Neuronal stem cell (in vitro differentiated cells): ENCODE measurements around the gene SARDH.

Source experiments
- DNase-seq: peaks from one replicate; pipeline ENCODE4 v3.0.0-alpha.2; 2013; ENCODE audit warnings: low spot score
- H2AFZ ChIP-seq: one replicate; pipeline ENCODE4 v1.6.1; 2013; ENCODE audit warnings: mild to moderate bottlenecking, low read length, inconsistent platforms
- H2AK5ac ChIP-seq: 2 replicates; pipeline ENCODE4 v1.6.1; 2013; ENCODE audit warnings: low read depth, mild to moderate bottlenecking, inconsistent platforms, low read length, moderate library complexity, mixed read lengths
- H2BK120ac ChIP-seq: 2 replicates; pipeline ENCODE4 v1.6.1; 2013; ENCODE audit warnings: low read depth, mild to moderate bottlenecking, inconsistent platforms, low read length, moderate library complexity, mixed read lengths
- H2BK12ac ChIP-seq: one replicate; pipeline ENCODE4 v1.6.1; 2013; ENCODE audit warnings: low read length, inconsistent platforms
- H2BK15ac ChIP-seq: 2 replicates; pipeline ENCODE4 v1.6.1; 2013; ENCODE audit warnings: mild to moderate bottlenecking, low read length, inconsistent platforms, mixed read lengths
- H2BK5ac ChIP-seq: one replicate; pipeline ENCODE4 v1.6.1; 2013; ENCODE audit warnings: inconsistent platforms, mild to moderate bottlenecking, low read length, moderate library complexity
- H3K14ac ChIP-seq: one replicate; pipeline ENCODE4 v1.6.1; 2013; ENCODE audit warnings: low read length, inconsistent platforms
- H3K18ac ChIP-seq: 2 replicates; pipeline ENCODE4 v1.6.1; 2013; ENCODE audit warnings: low read length, inconsistent platforms
- H3K23ac ChIP-seq: 2 replicates; pipeline ENCODE4 v1.6.1; 2013; ENCODE audit warnings: low read depth, mild to moderate bottlenecking, mixed read lengths, low read length, inconsistent platforms; ENCODE audit not compliant: poor library complexity
- H3K27ac ChIP-seq: replicated peaks from 3 replicates; pipeline ENCODE4 v1.5.1; 2013; ENCODE audit warnings: low read length, inconsistent platforms
- H3K27me3 ChIP-seq, 3 experiments: 2 replicates each; pipeline ENCODE4 v1.6.1; 2013; ENCODE audit warnings: low read length in 3 of 3, mild to moderate bottlenecking in 2 of 3, inconsistent platforms in 1 of 3, low read depth in 1 of 3, mixed read lengths in 1 of 3, moderate library complexity in 1 of 3; ENCODE audit not compliant: control insufficient read depth in 3 of 3, insufficient read depth in 3 of 3
- H3K36me3 ChIP-seq, 2 donors: replicated peaks in 1 of 2; 2 replicates each; pipeline ENCODE4 v1.6.1; 2013; ENCODE audit warnings: low read length in 2 of 2; ENCODE audit not compliant: control insufficient read depth in 2 of 2, insufficient read depth in 2 of 2
- H3K4ac ChIP-seq: 2 replicates; pipeline ENCODE4 v1.6.1; 2013; ENCODE audit warnings: inconsistent platforms, mild to moderate bottlenecking, low read length, moderate library complexity
- H3K4me1 ChIP-seq, 2 donors: 1 replicate in 1 of 2; 2 replicates in 1 of 2; pipeline ENCODE4 v1.6.1; 2013; ENCODE audit warnings: low read length in 2 of 2, low read depth in 1 of 2; ENCODE audit not compliant: control insufficient read depth in 2 of 2, insufficient read depth in 1 of 2
- H3K4me2 ChIP-seq: one replicate; pipeline ENCODE4 v1.6.1; 2013; ENCODE audit warnings: mild to moderate bottlenecking, low read length, inconsistent platforms; ENCODE audit not compliant: insufficient read depth, poor library complexity, severe bottlenecking
- H3K4me3 ChIP-seq, 2 donors: 2 replicates each; pipeline ENCODE4 v1.5.1; 2013; ENCODE audit warnings: low read length in 2 of 2, mild to moderate bottlenecking in 2 of 2, inconsistent platforms in 1 of 2, moderate library complexity in 1 of 2
- H3K79me1 ChIP-seq: one replicate; pipeline ENCODE4 v1.6.1; 2013; ENCODE audit warnings: low read depth, mild to moderate bottlenecking, inconsistent platforms, low read length, moderate library complexity
- H3K9ac ChIP-seq: one replicate; pipeline ENCODE4 v1.6.1; 2013; ENCODE audit warnings: mild to moderate bottlenecking, low read depth, low read length, inconsistent platforms; ENCODE audit not compliant: poor library complexity
- H3K9me3 ChIP-seq, 2 donors: replicated peaks in 1 of 2; 2 replicates each; pipeline versions ENCODE3 to v1.6.1; 2013; ENCODE audit warnings: low read length in 2 of 2, mild to moderate bottlenecking in 2 of 2, inconsistent platforms in 1 of 2, low read depth in 1 of 2, mixed read lengths in 1 of 2, moderate library complexity in 1 of 2; ENCODE audit not compliant: control insufficient read depth in 2 of 2, insufficient read depth in 1 of 2
- H4K8ac ChIP-seq: one replicate; pipeline ENCODE4 v1.6.1; 2013; ENCODE audit warnings: low read depth, mild to moderate bottlenecking, inconsistent platforms, low read length, moderate library complexity
- H4K91ac ChIP-seq: one replicate; pipeline ENCODE4 v1.6.1; 2013; ENCODE audit warnings: low read length, low read depth, mild to moderate bottlenecking, inconsistent platforms; ENCODE audit not compliant: poor library complexity
- WGBS, 2 donors: extraction: QIAGEN DNeasy Blood & Tissue Kit; methylation state at CpG; one replicate each; pipeline ENCODE4 v1.1.7; 2013; ENCODE audit warnings: missing lambda C conversion rate in 2 of 2, mixed read lengths in 1 of 2; ENCODE audit not compliant: insufficient read length in 2 of 2, insufficient replicate concordance in 1 of 2; ENCODE audit errors: extremely low coverage in 2 of 2; 5-methylcytosine and 5-hydroxymethylcytosine counted together

Gene SARDH

GRCh38 chr9:133670466-133670865 is 67.7 kb downstream of the SARDH start:
- Histone ChIP-seq H2AK5ac (peak overlapping the region; percentile 75), H3K9ac (no peak overlapping the region), H3K27ac (no peak overlapping the region), H3K4ac (no peak overlapping the region), H3K9me3 (no peaks in the 10 kb centered on the region), H3K79me1 (no peaks in the 10 kb centered on the region), H2BK12ac (no peak overlapping the region), H4K91ac (no peak overlapping the region), H3K18ac (no peak overlapping the region), H2BK5ac (no peak overlapping the region), H3K36me3 (no peaks in the 10 kb centered on the region), H2BK120ac (no peak overlapping the region), H3K14ac (peak overlapping the region; percentile 38), H2BK15ac (no peak overlapping the region), H3K4me2 (no peak overlapping the region), H3K4me1 (peaks cover 4 to 5% of the 10 kb centered on the region in 2 donors), H3K4me3 (no peak overlapping the region), H3K27me3 (no peaks in the 10 kb centered on the region), H4K8ac (peak overlapping the region; percentile 65), H2AFZ (no peak overlapping the region), H3K23ac (peak overlapping the region; percentile 8)
- no CpG with 5 or more reads among the region's 17 CpGs for WGBS, 2 donors
- DNase-seq: no peak

- H3K27ac ChIP-seq: no peak overlapping the region
- peak overlapping the region; percentile 49 for H2BK15ac ChIP-seq
- no peak overlapping the region for H4K91ac ChIP-seq
- no peak overlapping the region for H2BK120ac ChIP-seq
- H3K27me3 ChIP-seq: no peaks in the 10 kb centered on the region
- WGBS, 2 donors: no CpG with 5 or more reads among the region's 16 CpGs
- H3K4me1 ChIP-seq: peaks cover 4 to 5% of the 10 kb centered on the region in 2 donors
- no peak overlapping the region for H3K14ac ChIP-seq
- H3K18ac ChIP-seq: peak overlapping the region; percentile 38
- H2BK5ac ChIP-seq: no peak overlapping the region
- H3K79me1 ChIP-seq: no peaks in the 10 kb centered on the region
- no peak overlapping the region for H3K4me3 ChIP-seq
- H4K8ac ChIP-seq: no peak overlapping the region
- no peak overlapping the region for H3K9ac ChIP-seq
- no peaks in the 10 kb centered on the region for H3K36me3 ChIP-seq
- H2BK12ac ChIP-seq: no peak overlapping the region
- H3K23ac ChIP-seq: no peak overlapping the region
- DNase-seq: no peak
- no peak overlapping the region for H3K4ac ChIP-seq
- H2AK5ac ChIP-seq: peak overlapping the region; percentile 83
- no peak overlapping the region for H2AFZ ChIP-seq
- H3K4me2 ChIP-seq: no peak overlapping the region
- no peaks in the 10 kb centered on the region for H3K9me3 ChIP-seq
Measured at GRCh38 chr9:133669182-133669801, 68.9 kb downstream of the SARDH start.

GRCh38 chr9:133667759-133668450 is 70.2 kb downstream of the SARDH start:
- no peak overlapping the region for H2AFZ ChIP-seq
- H3K18ac ChIP-seq: peak overlapping the region; percentile 71
- peak overlapping the region; percentile 1 for H2AK5ac ChIP-seq
- no peak overlapping the region for H3K14ac ChIP-seq
- no peak overlapping the region for H4K91ac ChIP-seq
- no peaks in the 10 kb centered on the region for H3K27me3 ChIP-seq
- peak overlapping the region; percentile 11 for H3K23ac ChIP-seq
- H3K79me1 ChIP-seq: no peaks in the 10 kb centered on the region
- no peaks in the 10 kb centered on the region for H3K36me3 ChIP-seq
- no peak overlapping the region for H2BK5ac ChIP-seq
- no peak for DNase-seq
- H4K8ac ChIP-seq: no peak overlapping the region
- H2BK12ac ChIP-seq: peak overlapping the region; percentile 73
- no peak overlapping the region for H3K4me2 ChIP-seq
- no peaks in the 10 kb centered on the region for H3K9me3 ChIP-seq
- H2BK15ac ChIP-seq: no peak overlapping the region
- no CpG with 5 or more reads among the region's 17 CpGs for WGBS, 2 donors
- H3K4me1 ChIP-seq: no peaks in the 10 kb centered on the region
- no peak overlapping the region for H2BK120ac ChIP-seq
- no peak overlapping the region for H3K9ac ChIP-seq
- no peak overlapping the region for H3K4me3 ChIP-seq
- H3K27ac ChIP-seq: no peak overlapping the region
- H3K4ac ChIP-seq: peak overlapping the region; percentile 37

- Histone ChIP-seq H2AFZ (no peak overlapping the region), H3K27ac (no peak overlapping the region), H3K79me1 (no peaks in the 10 kb centered on the region), H3K4me3 (no peak overlapping the region), H2BK12ac (no peak overlapping the region), H3K27me3 (no peaks in the 10 kb centered on the region), H2BK5ac (no peak overlapping the region), H2BK120ac (no peak overlapping the region), H4K8ac (no peak overlapping the region), H4K91ac (no peak overlapping the region), H2BK15ac (peak overlapping the region; percentile 55), H3K18ac (peak overlapping the region; percentile 76), H3K4me1 (no peaks in the 10 kb centered on the region), H3K36me3 (no peaks in the 10 kb centered on the region), H3K4me2 (no peak overlapping the region), H3K4ac (no peak overlapping the region), H3K14ac (no peak overlapping the region), H3K9me3 (no peaks in the 10 kb centered on the region), H3K9ac (no peak overlapping the region), H3K23ac (no peak overlapping the region), H2AK5ac (no peak overlapping the region)
- no peak for DNase-seq
- no CpG with 5 or more reads among the region's 11 CpGs for WGBS, 2 donors
Measured at GRCh38 chr9:133666845-133667244, 71.3 kb downstream of the SARDH start.
